Endothelial cell of umbilical vein (primary cell): Measurements from ENCODE around the gene PSENEN. TPM values are rescaled to one million over a fixed set of nuclear protein-coding genes. Genes with fewer than 3 reads are reported as not detected.

Experiments used
- BruUV-seq: library from RNA; stranded (reverse); fragments of 400-500 nt; replicated peaks from 2 replicates; lab custom pipeline; 2021; lab: Mats Ljungman, UMichigan
- CTCF ChIA-PET: fragments of 300-600, 350-600 bp; sonication (Branson Sonifier 250); formaldehyde crosslinking; loops from one replicate; lab custom pipeline; 2021; ENCODE audit warnings: antibody characterized with exemption, inconsistent platforms; lab: Charles Lee
- POLR2A ChIA-PET: fragments of 300-600, 350-600 bp; sonication (Branson Sonifier 250); formaldehyde crosslinking; loops from one replicate; lab custom pipeline; 2021; ENCODE audit warnings: antibody characterized with exemption, inconsistent platforms; lab: Charles Lee
- DNase-seq: peaks from one replicate; pipeline ENCODE4 v3.0.0-alpha.2; 2011; ENCODE audit warnings: low read depth, low spot score
- FAIRE-seq: peaks from 2 replicates; lab custom pipeline; 2011; peaks lifted over from hg19 to GRCh38; lab: Jason Lieb, UNC
- H2AFZ ChIP-seq: 2 replicates; pipeline ENCODE4 v1.6.0; 2012; ENCODE audit warnings: low read depth, low read length, control low read depth, inconsistent platforms
- H3K27ac ChIP-seq: 2 replicates; pipeline ENCODE4 v1.5.1; 2011; ENCODE audit warnings: low read depth, mild to moderate bottlenecking, control low read depth, low read length, moderate library complexity; ENCODE audit not compliant: insufficient read depth
- H3K27me3 ChIP-seq, 2 experiments: 2 replicates each; pipeline versions ENCODE4 v1.6.0 to v1.6.1; 2011; ENCODE audit warnings: low read length in 2 of 2, mixed read lengths in 1 of 2; ENCODE audit not compliant: control insufficient read depth in 2 of 2, insufficient read depth in 2 of 2
- H3K36me3 ChIP-seq, 2 experiments: 2 replicates in 1 of 2; 3 replicates in 1 of 2; pipeline ENCODE4 v1.5.1; 2011; ENCODE audit warnings: low read length in 2 of 2, mild to moderate bottlenecking in 1 of 2, moderate library complexity in 1 of 2; ENCODE audit not compliant: control insufficient read depth in 2 of 2, insufficient read depth in 2 of 2; ENCODE audit errors: extremely low read depth in 1 of 2
- H3K4me1 ChIP-seq: 3 replicates; pipeline ENCODE4 v1.5.1; 2011; ENCODE audit warnings: mild to moderate bottlenecking, low read length; ENCODE audit not compliant: control insufficient read depth, insufficient read depth; ENCODE audit errors: extremely low read depth
- H3K4me2 ChIP-seq: 2 replicates; pipeline ENCODE4 v1.6.1; 2011; ENCODE audit warnings: low read length, control low read depth, mixed read lengths; ENCODE audit not compliant: insufficient read depth
- H3K4me3 ChIP-seq, 3 experiments: fragments of 200-600 bp in 1 of 3; sonication (generic), shearing (Covaris generic) in 1 of 3; replicated peaks in 1 of 3; 2 replicates each; pipeline ENCODE4 v1.5.1; 2011 to 2016; ENCODE audit warnings: control low read depth in 3 of 3, low read length in 3 of 3, mild to moderate bottlenecking in 2 of 3, inconsistent platforms in 1 of 3, low read depth in 1 of 3, moderate library complexity in 1 of 3; ENCODE audit not compliant: insufficient read depth in 1 of 3
- H3K79me2 ChIP-seq: 2 replicates; pipeline ENCODE4 v1.6.0; 2012; ENCODE audit warnings: low read length, inconsistent platforms; ENCODE audit not compliant: control insufficient read depth, insufficient read depth
- H3K9ac ChIP-seq: replicated peaks from 2 replicates; pipeline ENCODE3; 2011; ENCODE audit warnings: low read length, control low read depth; ENCODE audit not compliant: insufficient read depth; ENCODE audit errors: extremely low read depth
- H3K9me1 ChIP-seq: replicated peaks from 3 replicates; pipeline ENCODE4 v1.6.0; 2011; ENCODE audit warnings: mild to moderate bottlenecking, low read length; ENCODE audit not compliant: control insufficient read depth, insufficient read depth; ENCODE audit errors: extremely low read depth
- H3K9me3 ChIP-seq: replicated peaks from 2 replicates; pipeline ENCODE4 v1.5.1; 2012; ENCODE audit warnings: low read length, inconsistent platforms; ENCODE audit not compliant: control insufficient read depth, insufficient read depth
- H4K20me1 ChIP-seq: replicated peaks from 2 replicates; pipeline ENCODE3; 2011; ENCODE audit warnings: mild to moderate bottlenecking, low read length; ENCODE audit not compliant: control insufficient read depth, insufficient read depth; ENCODE audit errors: extremely low read depth
- EZH2 ChIP-seq: IDR thresholded peaks from 2 replicates; pipeline ENCODE4 v1.6.1; 2012; ENCODE audit warnings: borderline replicate concordance, low read depth, mild to moderate bottlenecking, moderate library complexity, low read length, inconsistent platforms; ENCODE audit not compliant: severe bottlenecking
- FOS ChIP-seq: IDR thresholded peaks from 2 replicates; pipeline ENCODE4 v1.6.1; 2011; ENCODE audit warnings: mild to moderate bottlenecking, low read length, moderate library complexity, borderline replicate concordance; ENCODE audit not compliant: insufficient read depth
- GATA2 ChIP-seq: IDR thresholded peaks from 2 replicates; pipeline ENCODE4 v1.7.0; 2011; ENCODE audit warnings: low read depth, mild to moderate bottlenecking, moderate library complexity, mixed read lengths, low read length; ENCODE audit not compliant: insufficient read length, insufficient read depth
- JUN ChIP-seq: IDR thresholded peaks from 2 replicates; pipeline ENCODE4 v1.6.1; 2011; ENCODE audit warnings: borderline replicate concordance, low read depth; ENCODE audit not compliant: insufficient read length, insufficient read depth
- MYC ChIP-seq: IDR thresholded peaks from one replicate; pipeline ENCODE4 v1.6.1; 2011; ENCODE audit warnings: mild to moderate bottlenecking, low read depth, low read length
- POLR2A ChIP-seq: IDR thresholded peaks from 2 replicates; pipeline ENCODE4 v1.6.1; 2012; ENCODE audit warnings: low read depth, mild to moderate bottlenecking, control low read depth, low read length
- POLR2AphosphoS5 ChIP-seq: IDR thresholded peaks from 2 replicates; pipeline ENCODE4 v1.6.1; 2012; ENCODE audit warnings: low read depth, mild to moderate bottlenecking, control low read depth, low read length, moderate library complexity; ENCODE audit not compliant: insufficient read depth
- dilution Hi-C: fragments of 300-500 bp; cut with MboI; formaldehyde crosslinking; loops from one replicate; pipeline ENCODE4 v1.15.0; 2019; ENCODE audit warnings: low sequenced_read_pairs; ENCODE audit not compliant: extremely low pct_ligation_motif_present
- intact Hi-C: fragments of 100-400 bp; cut with micrococcal nuclease; formaldehyde crosslinking; loops from one replicate; pipeline ENCODE4 v1.10.0; 2022
- polyA plus RNA-seq, 4 experiments: library from polyadenylated mRNA; depleted of rRNA in 3 of 4; stranded (reverse) in 3 of 4; unstranded in 1 of 4; fragments of >200 nt; gene quantifications; 2 replicates each; pipeline versions ENCODE4 v1.2.1 to v1.2.3, GENCODE V29; 2011 to 2012; ENCODE audit warnings: missing spikeins in 1 of 4
- total RNA-seq: library from RNA; stranded (reverse); gene quantifications from 2 replicates; pipeline ENCODE4 v1.2.3, GENCODE V29; 2021
- TF ChIP-seq, protein P1 (sequence below): IDR thresholded peaks from 2 replicates; pipeline ENCODE4 v1.6.1; 2011; ENCODE audit not compliant: insufficient read depth, insufficient read length
- TF ChIP-seq, protein P2 (sequence below), 2 donors: IDR thresholded peaks; 1 replicate in 1 of 2; 2 replicates in 1 of 2; pipeline ENCODE4 v1.5.1; 2011; ENCODE audit warnings: low read length in 2 of 2, mild to moderate bottlenecking in 2 of 2, moderate library complexity in 2 of 2, control low read depth in 1 of 2, inconsistent platforms in 1 of 2, low read depth in 1 of 2; ENCODE audit not compliant: insufficient read depth in 1 of 2; ENCODE audit errors: extremely low read depth in 1 of 2

Gene PSENEN
- total and polyA plus RNA-seq, 2 donors (not counting 3 experiments of a cell fraction or from before 2014, with no cell fraction given), result 60.0 to 70.1 TPM

- Histone ChIP-seq H3K4me1 (no peaks in the 10 kb centered on the region), H2AFZ (no peak overlapping the region), H3K9me3 (no peaks in the 10 kb centered on the region), H3K27ac (no peak overlapping the region), H3K4me2 (no peak overlapping the region), H4K20me1 (no peaks in the 10 kb centered on the region), H3K4me3 (no peak overlapping the region), H3K79me2 (no peaks in the 10 kb centered on the region), H3K27me3 (no peaks in the 10 kb centered on the region), H3K36me3 (peaks cover 0 to 2% of the 10 kb centered on the region in 2 experiments), H3K9ac (no peak overlapping the region), H3K9me1 (no peaks in the 10 kb centered on the region)
- no peak for DNase-seq
- FAIRE-seq, result no peak
- dilution Hi-C loops, result no loop called here
- TF ChIP-seq, protein P1, sequence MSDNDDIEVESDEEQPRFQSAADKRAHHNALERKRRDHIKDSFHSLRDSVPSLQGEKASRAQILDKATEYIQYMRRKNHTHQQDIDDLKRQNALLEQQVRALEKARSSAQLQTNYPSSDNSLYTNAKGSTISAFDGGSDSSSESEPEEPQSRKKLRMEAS, result no peak
- no peak for TF ChIP-seq JUN
- BruUV-seq, result TSS peak; percentile 11
- CTCF ChIA-PET, result no interaction called here
- intact Hi-C loops, result no loop called here
- POLR2A ChIA-PET, result no interaction called here
These were observed 42.9 kb downstream of the PSENEN start for GRCh38 chr19:35788205-35788960.

- peaks cover 0 to 2% of the 10 kb centered on the region in 2 experiments for H3K36me3 ChIP-seq
- ChIA-PET CTCF (no interaction called here), POLR2A (no interaction called here)
- H3K4me1 ChIP-seq, result no peaks in the 10 kb centered on the region
- FAIRE-seq, result no peak
- dilution Hi-C loops (no loop called here), intact Hi-C loops (no loop called here)
- H3K27me3 ChIP-seq, result no peaks in the 10 kb centered on the region
- no peak overlapping the region for H3K4me3 ChIP-seq
- TF ChIP-seq POLR2AphosphoS5 (no peak), MYC (no peak), EZH2 (no peak), FOS (no peak), POLR2A (no peak), JUN (no peak), GATA2 (no peak)
- TF ChIP-seq, protein P2, sequence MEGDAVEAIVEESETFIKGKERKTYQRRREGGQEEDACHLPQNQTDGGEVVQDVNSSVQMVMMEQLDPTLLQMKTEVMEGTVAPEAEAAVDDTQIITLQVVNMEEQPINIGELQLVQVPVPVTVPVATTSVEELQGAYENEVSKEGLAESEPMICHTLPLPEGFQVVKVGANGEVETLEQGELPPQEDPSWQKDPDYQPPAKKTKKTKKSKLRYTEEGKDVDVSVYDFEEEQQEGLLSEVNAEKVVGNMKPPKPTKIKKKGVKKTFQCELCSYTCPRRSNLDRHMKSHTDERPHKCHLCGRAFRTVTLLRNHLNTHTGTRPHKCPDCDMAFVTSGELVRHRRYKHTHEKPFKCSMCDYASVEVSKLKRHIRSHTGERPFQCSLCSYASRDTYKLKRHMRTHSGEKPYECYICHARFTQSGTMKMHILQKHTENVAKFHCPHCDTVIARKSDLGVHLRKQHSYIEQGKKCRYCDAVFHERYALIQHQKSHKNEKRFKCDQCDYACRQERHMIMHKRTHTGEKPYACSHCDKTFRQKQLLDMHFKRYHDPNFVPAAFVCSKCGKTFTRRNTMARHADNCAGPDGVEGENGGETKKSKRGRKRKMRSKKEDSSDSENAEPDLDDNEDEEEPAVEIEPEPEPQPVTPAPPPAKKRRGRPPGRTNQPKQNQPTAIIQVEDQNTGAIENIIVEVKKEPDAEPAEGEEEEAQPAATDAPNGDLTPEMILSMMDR (IDR thresholded peaks at IDR 0.05; ENCODE audit: extremely low read depth in 1 of 2, insufficient read depth in 1 of 2, low read depth in 1 of 2, low read length in 2 of 2), result no peak
- TF ChIP-seq, protein P1, result no peak
- no peak overlapping the region for H3K4me2 ChIP-seq
- H4K20me1 ChIP-seq, result no peaks in the 10 kb centered on the region
- H2AFZ ChIP-seq, result no peak overlapping the region
- H3K27ac ChIP-seq, result no peak overlapping the region
- no peak overlapping the region for H3K9ac ChIP-seq
- H3K9me3 ChIP-seq, result no peaks in the 10 kb centered on the region
- no peaks in the 10 kb centered on the region for H3K9me1 ChIP-seq
- BruUV-seq, result no TSS peak
- no peak for DNase-seq
- H3K79me2 ChIP-seq, result no peaks in the 10 kb centered on the region
These were observed 43.9 kb downstream of the PSENEN start for GRCh38 chr19:35789195-35789977.
